Skeletal muscle satellite cell (primary cell): Measurements from ENCODE around the gene MYO1G.
A peak's percentile ranks its signal among the peaks of the same experiment; 100 is the strongest.

Experiments used
- H3K27me3 ChIP-seq: 2 replicates; pipeline ENCODE4 v1.7.0; 2013; ENCODE audit warnings: low read length; ENCODE audit not compliant: control insufficient read depth, insufficient read depth
- H3K36me3 ChIP-seq: 2 replicates; pipeline ENCODE4 v1.7.0; 2013; ENCODE audit warnings: mild to moderate bottlenecking, control low read depth, low read length; ENCODE audit not compliant: insufficient read depth
- H3K4me1 ChIP-seq: 2 replicates; pipeline ENCODE4 v1.7.0; 2013; ENCODE audit warnings: low read length; ENCODE audit not compliant: control insufficient read depth, insufficient read depth
- H3K4me2 ChIP-seq: 2 replicates; pipeline ENCODE4 v1.7.0; 2013; ENCODE audit warnings: mild to moderate bottlenecking, low read length
- H3K4me3 ChIP-seq: 2 replicates; pipeline ENCODE4 v1.7.0; 2013; ENCODE audit warnings: low read length
- H3K9ac ChIP-seq: 2 replicates; pipeline ENCODE4 v1.7.0; 2013; ENCODE audit warnings: mild to moderate bottlenecking, low read depth, low read length, moderate library complexity
- H3K9me3 ChIP-seq: replicated peaks from 2 replicates; pipeline ENCODE4 v1.7.0; 2013; ENCODE audit warnings: mild to moderate bottlenecking, control low read depth, low read length

Gene MYO1G

DNA sequence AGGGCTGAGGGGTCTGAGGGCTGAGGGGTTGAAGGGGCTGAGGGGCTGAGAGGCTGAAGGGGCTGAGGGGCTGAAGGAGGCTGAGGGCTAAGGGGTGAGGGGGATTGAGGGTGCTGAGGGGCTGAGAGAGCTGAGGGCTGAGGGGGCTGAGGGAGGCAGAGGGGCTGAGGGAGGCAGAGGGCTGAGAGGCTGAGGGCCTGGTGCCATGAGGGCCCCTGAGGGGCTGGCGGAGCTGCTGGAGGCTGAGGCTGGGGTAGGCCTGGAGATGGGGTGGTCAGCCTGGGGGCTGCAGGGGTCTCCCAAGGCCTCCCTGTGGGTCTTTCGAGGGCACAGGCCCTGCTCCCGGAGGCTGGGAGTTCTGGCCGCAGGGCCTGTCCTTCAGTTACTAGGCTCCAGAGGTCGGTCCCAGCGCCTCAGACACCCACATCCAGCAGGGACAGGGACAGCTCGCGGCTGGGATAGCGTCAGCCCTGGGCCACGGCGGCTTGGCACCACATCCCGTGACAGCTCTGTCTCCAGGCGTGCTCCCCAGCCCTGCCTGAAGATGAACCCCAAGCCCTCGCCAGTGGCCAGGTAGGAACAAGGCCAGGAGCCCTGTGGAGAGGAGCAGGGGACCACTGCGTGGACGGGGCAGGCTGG is 16.9 kb downstream of the MYO1G start:
- H3K36me3 ChIP-seq: no peaks in the 10 kb centered on the region
- H3K9me3 ChIP-seq: no peaks in the 10 kb centered on the region
- peak overlapping the region; percentile 95 for H3K4me2 ChIP-seq
- H3K4me1 ChIP-seq: peaks cover 9% of the 10 kb centered on the region
- peak overlapping the region; percentile 72 for H3K4me3 ChIP-seq
- peaks cover 21% of the 10 kb centered on the region for H3K27me3 ChIP-seq
- no peak overlapping the region for H3K9ac ChIP-seq

GRCh38 chr7:44960011-44960580 is 18.7 kb downstream of the MYO1G start:
- Histone ChIP-seq H3K27me3 (peaks cover 21% of the 10 kb centered on the region), H3K4me1 (peaks cover 9% of the 10 kb centered on the region), H3K36me3 (no peaks in the 10 kb centered on the region), H3K9me3 (no peaks in the 10 kb centered on the region), H3K9ac (no peak overlapping the region), H3K4me2 (no peak overlapping the region), H3K4me3 (no peak overlapping the region)

- no peak overlapping the region for H3K9ac ChIP-seq
Observed at GRCh38 chr7:44959433-44959951, 19.3 kb downstream of the MYO1G start.

DNA sequence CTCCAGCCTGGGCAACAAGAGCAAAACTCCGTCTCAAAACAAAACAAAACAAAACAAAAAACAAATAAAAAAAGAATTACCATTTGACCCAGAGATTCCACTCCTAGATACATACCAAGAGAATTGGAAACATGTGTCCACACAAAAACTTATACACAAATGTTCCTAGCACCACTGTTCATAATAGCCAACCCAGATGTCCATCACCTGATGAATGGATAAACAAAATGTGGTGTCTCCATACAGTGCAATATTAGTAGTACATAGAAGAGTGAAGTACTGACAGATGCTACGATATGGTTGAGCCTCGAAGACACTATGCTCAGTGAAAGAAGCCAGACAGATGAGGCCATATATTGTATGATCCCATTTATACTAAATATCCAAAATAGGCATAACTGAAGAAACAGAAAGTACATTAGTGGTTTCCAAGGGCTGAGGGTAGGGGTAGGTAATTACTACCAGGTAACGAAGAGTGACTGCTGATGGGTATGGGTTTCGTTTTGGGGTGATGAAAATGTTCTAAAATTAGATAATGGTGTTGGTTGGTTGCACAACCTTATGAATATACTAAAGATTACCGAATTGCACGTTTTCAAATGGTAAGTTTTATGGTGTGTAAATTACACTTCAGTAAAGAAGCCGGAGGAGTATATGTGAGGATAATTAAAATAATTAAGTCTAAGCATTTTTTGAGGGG is 20.0 kb downstream of the MYO1G start:
- Histone ChIP-seq H3K4me1 (peaks cover 9% of the 10 kb centered on the region), H3K4me3 (no peak overlapping the region), H3K36me3 (no peaks in the 10 kb centered on the region), H3K27me3 (peaks cover 21% of the 10 kb centered on the region), H3K4me2 (no peak overlapping the region), H3K9me3 (no peaks in the 10 kb centered on the region), H3K9ac (no peak overlapping the region)

More at GRCh38 chr7:44959433-44959951, 19.3 kb downstream of the MYO1G start:
- peaks cover 21% of the 10 kb centered on the region for H3K27me3 ChIP-seq
- no peaks in the 10 kb centered on the region for H3K36me3 ChIP-seq
- peaks cover 9% of the 10 kb centered on the region for H3K4me1 ChIP-seq
- H3K4me3 ChIP-seq: no peak overlapping the region
- no peak overlapping the region for H3K4me2 ChIP-seq
- H3K9me3 ChIP-seq: no peaks in the 10 kb centered on the region

DNA sequence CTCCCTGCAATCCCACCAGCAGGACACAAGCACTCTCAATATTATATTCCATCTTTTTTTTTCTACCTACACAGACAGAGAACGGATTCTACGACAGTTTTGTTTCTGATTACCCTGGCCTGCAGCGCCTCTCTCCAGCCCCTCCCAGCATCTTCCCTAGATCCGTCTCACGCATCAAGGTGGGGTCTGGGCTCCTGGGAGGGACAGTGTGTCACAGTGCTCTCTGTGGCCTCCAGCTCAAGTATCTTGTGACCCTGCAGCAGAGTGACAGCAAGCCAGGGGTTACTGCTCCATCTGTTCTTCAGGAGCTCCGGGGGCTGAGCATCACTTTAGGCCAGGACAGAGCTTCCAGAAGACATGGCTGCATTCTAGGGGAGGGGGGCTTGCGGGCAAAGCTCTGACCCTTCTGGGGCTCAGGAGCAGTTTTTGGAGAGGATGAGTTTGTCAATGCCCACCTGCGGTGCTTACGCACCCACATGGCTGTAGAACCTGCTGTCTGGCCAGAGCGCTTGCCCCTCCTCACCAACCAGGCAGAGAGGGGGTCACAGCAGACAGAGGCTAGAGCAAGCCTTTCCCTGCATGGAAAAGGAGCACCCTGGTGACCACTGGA is 22.6 kb downstream of the MYO1G start:
- Histone ChIP-seq H3K4me3 (no peak overlapping the region), H3K9me3 (no peaks in the 10 kb centered on the region), H3K36me3 (no peaks in the 10 kb centered on the region), H3K9ac (no peak overlapping the region), H3K27me3 (peaks cover 26% of the 10 kb centered on the region), H3K4me1 (no peaks in the 10 kb centered on the region), H3K4me2 (no peak overlapping the region)

- H3K9me3 ChIP-seq: no peaks in the 10 kb centered on the region
- H3K4me1 ChIP-seq: no peaks in the 10 kb centered on the region
- H3K36me3 ChIP-seq: no peaks in the 10 kb centered on the region
- no peak overlapping the region for H3K4me2 ChIP-seq
- no peak overlapping the region for H3K4me3 ChIP-seq
- no peak overlapping the region for H3K9ac ChIP-seq
- peaks cover 32% of the 10 kb centered on the region for H3K27me3 ChIP-seq
Observed at GRCh38 chr7:44955733-44956132, 23.1 kb downstream of the MYO1G start.

- Histone ChIP-seq H3K4me3 (no peak overlapping the region), H3K9me3 (no peaks in the 10 kb centered on the region), H3K4me1 (no peaks in the 10 kb centered on the region)
Observed at GRCh38 chr7:44953156-44953555, 25.7 kb downstream of the MYO1G start.

GRCh38 chr7:44949303-44949702 is 29.5 kb downstream of the MYO1G start:
- Histone ChIP-seq H3K4me3 (no peak overlapping the region), H3K9me3 (no peaks in the 10 kb centered on the region), H3K36me3 (no peaks in the 10 kb centered on the region), H3K27me3 (peaks cover 48% of the 10 kb centered on the region), H3K4me1 (no peaks in the 10 kb centered on the region), H3K4me2 (no peak overlapping the region), H3K9ac (no peak overlapping the region)

More at GRCh38 chr7:44953156-44953555, 25.7 kb downstream of the MYO1G start:
- H3K9ac ChIP-seq: no peak overlapping the region
- H3K36me3 ChIP-seq: no peaks in the 10 kb centered on the region
- no peak overlapping the region for H3K4me2 ChIP-seq
- H3K27me3 ChIP-seq: peaks cover 42% of the 10 kb centered on the region

DNA sequence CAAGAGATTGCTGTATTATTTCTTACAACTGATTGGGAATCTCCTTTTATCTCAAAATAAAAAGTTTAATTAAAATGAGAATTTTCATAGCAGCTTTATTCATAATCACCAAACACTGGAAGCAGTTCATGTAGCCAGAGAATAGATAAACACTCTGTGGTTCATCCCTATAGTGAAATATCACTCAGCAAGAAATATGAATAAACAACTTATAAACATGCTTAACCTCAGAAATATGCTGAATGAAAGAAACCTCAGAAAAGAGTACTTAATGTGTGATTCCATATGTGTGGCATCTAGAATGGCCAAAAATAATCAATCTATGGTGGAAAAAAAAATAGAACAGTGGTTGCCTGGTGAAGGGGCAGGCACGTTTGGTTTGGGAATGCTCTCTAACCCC is 33.3 kb downstream of the MYO1G start:
- Histone ChIP-seq H3K36me3 (no peaks in the 10 kb centered on the region), H3K4me3 (no peak overlapping the region), H3K9me3 (no peaks in the 10 kb centered on the region), H3K4me2 (no peak overlapping the region), H3K9ac (no peak overlapping the region), H3K27me3 (peaks cover 28% of the 10 kb centered on the region), H3K4me1 (no peaks in the 10 kb centered on the region)

- Histone ChIP-seq H3K9me3 (no peaks in the 10 kb centered on the region), H3K9ac (no peak overlapping the region), H3K4me3 (no peak overlapping the region), H3K4me1 (no peaks in the 10 kb centered on the region), H3K27me3 (peaks cover 21% of the 10 kb centered on the region), H3K4me2 (no peak overlapping the region), H3K36me3 (no peaks in the 10 kb centered on the region)
Observed at GRCh38 chr7:44944821-44945220, 34.0 kb downstream of the MYO1G start.

DNA sequence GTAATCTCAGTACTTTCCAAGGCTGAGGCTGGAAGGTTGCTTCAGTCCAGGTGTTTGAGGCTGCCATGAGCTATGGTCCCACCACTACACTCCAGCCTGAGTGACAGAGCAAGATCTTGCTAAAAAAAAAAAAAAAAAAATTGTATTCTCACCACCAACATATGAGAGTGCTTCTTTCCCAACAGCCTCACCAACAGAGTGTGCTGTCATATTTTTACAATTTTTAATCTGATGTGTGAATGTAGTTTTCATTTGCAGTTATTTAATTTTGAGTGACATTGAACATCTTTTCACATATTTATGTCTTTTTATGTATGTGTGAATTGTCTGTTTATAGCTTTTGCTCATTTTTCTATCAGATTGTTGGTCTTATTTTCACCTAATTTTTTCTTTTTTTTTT is 35.2 kb downstream of the MYO1G start:
- Histone ChIP-seq H3K9ac (no peak overlapping the region), H3K9me3 (no peaks in the 10 kb centered on the region), H3K36me3 (no peaks in the 10 kb centered on the region), H3K27me3 (peaks cover 15% of the 10 kb centered on the region), H3K4me1 (no peaks in the 10 kb centered on the region), H3K4me2 (no peak overlapping the region), H3K4me3 (no peak overlapping the region)
